GF-D8 (cell line): ENCODE data around the gene LAMB2.

Experiments used
- DNase-seq: peaks from one replicate; lab custom pipeline; 2025; lab: John Stamatoyannopoulos, UW

Gene LAMB2

GRCh38 chr3:49161808-49162530 lies 29.1 kb upstream of the LAMB2 start:
- peak; percentile 63 for DNase-seq

GRCh38 chr3:49161197-49161596 lies 28.3 kb upstream of the LAMB2 start:
- no peak for DNase-seq

GRCh38 chr3:49158792-49159191 lies 25.9 kb upstream of the LAMB2 start:
- DNase-seq, result no peak

GRCh38 chr3:49158103-49158709 lies 25.4 kb upstream of the LAMB2 start:
- DNase-seq, result peak; percentile 10

- no peak for DNase-seq
Measured at GRCh38 chr3:49157289-49157688, 24.4 kb upstream of the LAMB2 start.

GRCh38 chr3:49153349-49153912 lies 20.6 kb upstream of the LAMB2 start:
- no peak for DNase-seq

GRCh38 chr3:49151610-49152009 lies 18.8 kb upstream of the LAMB2 start:
- no peak for DNase-seq

- DNase-seq, result no peak
Measured at GRCh38 chr3:49148159-49148558, 15.3 kb upstream of the LAMB2 start.

- DNase-seq, result no peak
Measured at GRCh38 chr3:49140080-49140479, 7.2 kb upstream of the LAMB2 start.

- DNase-seq, result no peak
Measured at GRCh38 chr3:49135499-49135898, 2.6 kb upstream of the LAMB2 start.

- no peak for DNase-seq
Measured at GRCh38 chr3:49134471-49135265, 1.8 kb upstream of the LAMB2 start.

- peak; percentile 1 for DNase-seq
Measured at GRCh38 chr3:49133226-49133951, 539 bp upstream of the LAMB2 start.

GRCh38 chr3:49132073-49132436 lies 795 bp downstream of the LAMB2 start:
- no peak for DNase-seq

GRCh38 chr3:49131576-49131975 lies 1.3 kb downstream of the LAMB2 start:
- no peak for DNase-seq

- no peak for DNase-seq
Measured at GRCh38 chr3:49131040-49131439, 1.8 kb downstream of the LAMB2 start.

GRCh38 chr3:49124991-49125670 lies 7.7 kb downstream of the LAMB2 start:
- no peak for DNase-seq

- DNase-seq, result no peak
Measured at GRCh38 chr3:49124203-49124602, 8.6 kb downstream of the LAMB2 start.

- no peak for DNase-seq
Measured at GRCh38 chr3:49123687-49124086, 9.2 kb downstream of the LAMB2 start.

- DNase-seq, result no peak
Measured at GRCh38 chr3:49122886-49123545, 9.8 kb downstream of the LAMB2 start.

- no peak for DNase-seq
Measured at GRCh38 chr3:49122451-49122850, 10.4 kb downstream of the LAMB2 start.

- DNase-seq, result no peak
Measured at GRCh38 chr3:49122022-49122421, 10.8 kb downstream of the LAMB2 start.
